Omental fat pad (tissue), 4 donors: ENCODE measurements around the gene DHRS7B. TPM values are rescaled to one million over a fixed set of nuclear protein-coding genes. Genes with fewer than 3 reads are reported as not detected.
"Not testable (repeated sequence)": the region's sequence is repeated elsewhere in the genome, so short reads cannot be mapped to it uniquely, and the experiment has no call there.

Source experiments
- ATAC-seq: fragments of 150-250 bp; one replicate; pipeline ENCODE4 v1.9.1; 2016; ENCODE audit warnings: mild to moderate bottlenecking, moderate library complexity; ENCODE audit not compliant: low FRiP score
- DNase-seq: peaks from one replicate; pipeline ENCODE4 v3.0.0-alpha.2; 2019; ENCODE audit warnings: low spot score
- total RNA-seq, 4 donors: library from RNA; depleted of rRNA; stranded (reverse); fragments of >200 nt; gene quantifications; one replicate each; pipeline ENCODE4 v1.1.0, GENCODE V29; 2016
- TF ChIP-seq, protein P1 (sequence below), 3 donors: fragments of 450-650 bp; IDR thresholded peaks; one replicate each; pipeline ENCODE4 v1.5.1; 2016 to 2017; ENCODE audit warnings: antibody characterized with exemption in 3 of 3, mild to moderate bottlenecking in 3 of 3, moderate library complexity in 2 of 3

DHRS7B gene
- total RNA-seq, 4 donors from 2014 or later: 33.6 to 55.6 (median 46.5) TPM

DNA sequence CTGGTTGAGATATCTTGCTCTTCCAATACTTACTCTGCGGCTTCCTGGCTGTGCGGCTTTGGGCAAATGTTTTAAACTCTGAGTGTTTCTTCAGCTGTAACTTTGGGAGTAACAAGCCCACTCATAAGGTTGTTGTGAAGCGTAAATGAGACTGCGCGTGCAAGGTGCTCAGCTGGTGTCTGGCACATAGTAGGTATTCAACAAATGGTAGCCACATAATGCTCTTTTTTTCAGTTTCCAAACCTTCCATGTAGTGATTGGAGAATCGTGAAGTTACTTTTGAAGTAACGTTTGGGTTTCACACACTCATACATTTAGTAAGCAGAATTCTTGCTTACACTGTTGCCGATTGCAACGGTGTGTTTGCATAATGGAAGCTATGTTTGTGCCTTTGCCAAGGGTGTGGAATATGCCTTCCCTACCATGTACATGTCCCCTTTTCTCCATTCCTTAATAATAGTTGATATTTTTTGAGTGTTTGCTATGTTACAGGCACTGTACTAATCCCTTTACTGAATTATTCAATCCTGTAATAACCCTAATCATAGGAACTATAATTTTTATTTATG lies 829 bp downstream of the DHRS7B start:
- TF ChIP-seq, protein P1, sequence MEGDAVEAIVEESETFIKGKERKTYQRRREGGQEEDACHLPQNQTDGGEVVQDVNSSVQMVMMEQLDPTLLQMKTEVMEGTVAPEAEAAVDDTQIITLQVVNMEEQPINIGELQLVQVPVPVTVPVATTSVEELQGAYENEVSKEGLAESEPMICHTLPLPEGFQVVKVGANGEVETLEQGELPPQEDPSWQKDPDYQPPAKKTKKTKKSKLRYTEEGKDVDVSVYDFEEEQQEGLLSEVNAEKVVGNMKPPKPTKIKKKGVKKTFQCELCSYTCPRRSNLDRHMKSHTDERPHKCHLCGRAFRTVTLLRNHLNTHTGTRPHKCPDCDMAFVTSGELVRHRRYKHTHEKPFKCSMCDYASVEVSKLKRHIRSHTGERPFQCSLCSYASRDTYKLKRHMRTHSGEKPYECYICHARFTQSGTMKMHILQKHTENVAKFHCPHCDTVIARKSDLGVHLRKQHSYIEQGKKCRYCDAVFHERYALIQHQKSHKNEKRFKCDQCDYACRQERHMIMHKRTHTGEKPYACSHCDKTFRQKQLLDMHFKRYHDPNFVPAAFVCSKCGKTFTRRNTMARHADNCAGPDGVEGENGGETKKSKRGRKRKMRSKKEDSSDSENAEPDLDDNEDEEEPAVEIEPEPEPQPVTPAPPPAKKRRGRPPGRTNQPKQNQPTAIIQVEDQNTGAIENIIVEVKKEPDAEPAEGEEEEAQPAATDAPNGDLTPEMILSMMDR (IDR thresholded peaks at IDR 0.05): no peak
- ATAC-seq (no peak), DNase-seq (no peak)

DNA sequence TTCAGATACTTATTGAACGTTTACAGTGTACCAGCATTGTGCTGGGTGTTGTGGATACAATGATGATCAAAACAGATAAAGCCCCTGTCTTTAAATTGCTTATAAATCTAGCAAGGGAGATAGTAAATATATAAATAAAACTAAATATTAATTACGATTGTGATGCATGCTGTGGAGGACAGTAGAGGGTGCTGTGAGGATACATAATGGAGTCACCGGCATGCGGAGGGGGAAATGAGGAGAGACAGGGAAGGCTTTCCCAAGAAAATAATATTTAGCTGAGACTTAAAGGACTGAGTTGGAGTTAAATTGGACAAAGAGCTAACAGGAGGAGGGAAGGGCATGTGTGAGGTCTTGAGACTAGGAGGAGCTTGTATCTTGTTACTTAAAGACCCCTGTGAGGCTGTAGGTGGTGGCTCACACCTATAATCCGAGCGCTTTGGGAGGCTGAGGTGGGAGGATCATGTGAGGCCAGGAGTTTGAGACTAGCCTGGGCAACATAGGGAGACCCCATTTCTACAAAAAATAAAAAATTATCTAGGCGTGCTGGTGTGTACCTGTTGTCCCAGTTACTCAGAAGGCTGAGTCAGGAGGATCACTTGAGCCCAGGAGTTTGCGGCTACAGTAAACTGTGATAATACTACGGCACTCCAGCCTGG lies 2.4 kb downstream of the DHRS7B start:
- no peak for ATAC-seq

DNA sequence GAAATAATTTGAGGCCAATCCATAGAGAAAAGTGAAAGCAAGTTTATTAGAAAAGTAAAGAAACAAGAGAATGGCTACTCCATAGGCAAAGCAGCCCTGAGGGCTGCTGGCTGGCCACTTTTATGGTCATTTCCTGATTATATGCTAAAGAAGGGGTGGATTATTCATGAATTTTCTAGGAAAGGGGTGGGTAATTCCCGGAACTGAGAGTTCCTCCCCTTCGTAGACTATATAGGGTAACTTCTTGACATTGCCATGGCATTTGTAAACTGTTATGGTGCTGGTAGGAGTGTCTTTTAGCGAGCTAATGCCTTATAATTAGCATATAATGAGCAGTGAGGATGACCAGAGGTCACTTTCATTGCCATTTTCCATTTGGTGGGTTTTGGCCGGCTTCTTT lies 4.4 kb downstream of the DHRS7B start:
- ATAC-seq: no peak
- TF ChIP-seq, protein P1 (IDR thresholded peaks at IDR 0.05): no peak

More for the DNA sequence above, 2.4 kb downstream of the DHRS7B start:
- TF ChIP-seq, protein P1 (IDR thresholded peaks at IDR 0.05): no peak
- no peak for DNase-seq

DNA sequence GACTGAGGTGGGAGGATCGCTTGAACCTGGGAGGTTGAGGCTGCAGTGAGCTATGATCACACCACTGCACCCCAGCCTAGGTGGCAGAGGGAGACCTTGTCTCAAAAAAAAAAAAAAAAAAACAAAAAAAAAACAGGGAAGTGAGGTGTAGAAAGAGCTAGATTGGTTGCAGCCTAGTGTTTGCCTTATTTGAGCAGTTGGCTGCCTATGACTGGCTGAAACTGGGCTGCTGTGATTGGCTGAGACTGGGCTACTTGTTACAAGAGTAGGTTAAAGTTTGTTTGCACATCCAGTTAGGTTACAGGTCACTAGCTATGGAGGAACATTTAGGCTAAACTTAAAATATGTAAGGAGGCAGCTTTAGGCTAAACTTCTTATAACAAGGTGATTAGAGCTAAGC lies 5.7 kb downstream of the DHRS7B start:
- ATAC-seq: no peak
- TF ChIP-seq, protein P1 (IDR thresholded peaks at IDR 0.05): no peak

More for the DNA sequence above, 4.4 kb downstream of the DHRS7B start:
- no peak for DNase-seq

DNA sequence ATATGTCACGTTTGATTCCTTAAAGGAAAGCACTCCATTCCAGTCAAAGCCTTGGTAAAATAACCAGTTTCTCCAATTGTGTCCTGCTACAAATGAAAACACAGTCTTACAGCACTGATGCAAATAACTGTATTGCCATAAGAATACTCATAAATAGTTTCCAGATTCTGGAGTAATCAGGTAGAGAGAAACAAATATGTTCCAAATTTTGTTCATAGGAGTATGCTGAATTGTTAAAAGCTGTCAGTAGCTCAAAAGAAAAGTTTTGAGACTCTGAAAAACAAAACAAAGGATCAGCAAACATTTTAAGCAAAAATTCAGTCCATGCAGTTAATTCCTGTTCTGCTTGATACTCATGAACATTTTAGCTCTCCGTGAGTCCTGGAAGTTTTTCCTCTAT lies 7.8 kb downstream of the DHRS7B start:
- TF ChIP-seq, protein P1 (IDR thresholded peaks at IDR 0.05): no peak
- DNase-seq: no peak
- no peak for ATAC-seq

More for the DNA sequence above, 5.7 kb downstream of the DHRS7B start:
- DNase-seq: no peak

DNA sequence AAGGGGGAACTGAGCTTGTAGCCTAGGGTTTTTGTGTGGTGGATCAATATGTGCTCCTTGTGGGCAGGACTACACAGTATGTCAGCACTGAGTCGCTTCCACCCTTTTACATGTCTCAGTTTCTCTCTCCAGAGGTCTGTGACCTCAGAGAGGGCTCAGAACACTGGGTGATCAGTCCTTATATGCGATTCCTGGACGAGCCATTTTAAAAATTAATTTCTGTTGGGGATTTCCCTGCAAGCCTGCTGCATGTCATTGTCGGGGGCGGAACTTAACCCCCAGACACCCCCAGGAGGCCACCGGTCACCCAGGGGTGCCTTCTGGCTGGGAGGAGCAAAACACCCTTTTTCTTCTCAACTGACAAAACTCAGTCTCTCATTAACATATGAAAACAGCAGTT lies 14.1 kb downstream of the DHRS7B start:
- DNase-seq: no peak
- TF ChIP-seq, protein P1 (IDR thresholded peaks at IDR 0.05): no peak
- ATAC-seq: no peak

DNA sequence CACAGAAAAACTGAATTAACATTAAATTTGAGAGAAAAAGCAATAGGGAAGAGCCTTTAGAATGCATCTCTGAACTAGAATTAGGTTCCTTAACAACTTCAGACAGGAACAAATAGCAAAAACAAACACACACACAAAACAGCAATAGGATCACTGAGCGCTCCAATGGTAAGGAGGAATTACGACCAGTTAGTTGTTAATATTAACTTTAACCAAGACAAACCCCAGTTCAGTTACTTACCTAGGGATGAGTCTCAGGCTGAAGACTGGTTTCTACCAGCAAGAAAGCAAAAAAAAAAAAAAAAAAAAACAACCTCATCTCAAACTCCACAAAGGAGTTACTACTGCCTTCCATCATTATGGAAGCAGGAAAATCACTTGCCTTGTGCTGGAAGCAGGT lies 14.6 kb downstream of the DHRS7B start:
- TF ChIP-seq, protein P1 (IDR thresholded peaks at IDR 0.05): no peak
- ATAC-seq (no peak), DNase-seq (no peak)

DNA sequence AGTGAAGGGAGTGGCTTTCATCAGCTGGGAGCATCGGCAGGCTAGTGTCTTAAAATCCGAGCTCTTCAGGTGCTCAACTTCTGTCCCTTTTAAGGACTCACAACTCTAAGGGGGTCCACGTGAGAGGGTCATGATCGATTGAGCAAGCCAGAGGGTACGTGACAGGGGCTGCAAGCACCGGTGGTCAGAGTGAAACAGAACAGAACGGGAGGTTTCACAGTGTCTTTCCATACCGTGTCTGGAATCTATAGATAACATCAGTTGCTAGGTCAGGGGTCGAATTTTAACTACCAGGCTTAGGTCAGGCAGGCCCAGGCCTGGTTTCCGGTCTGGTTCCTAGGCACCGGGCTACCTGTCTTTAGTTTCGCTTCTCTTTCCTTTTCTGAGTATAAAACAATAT lies 15.3 kb downstream of the DHRS7B start:
- DNase-seq, ATAC-seq: not testable (repeated sequence)
